NCI-H2227 (cell line): ENCODE data around the gene ZNF787.

Experiments
- DNase-seq: peaks from one replicate; lab custom pipeline; 2025; ENCODE audit not compliant: unreplicated experiment; lab: John Stamatoyannopoulos, UW

ZNF787 gene

DNA sequence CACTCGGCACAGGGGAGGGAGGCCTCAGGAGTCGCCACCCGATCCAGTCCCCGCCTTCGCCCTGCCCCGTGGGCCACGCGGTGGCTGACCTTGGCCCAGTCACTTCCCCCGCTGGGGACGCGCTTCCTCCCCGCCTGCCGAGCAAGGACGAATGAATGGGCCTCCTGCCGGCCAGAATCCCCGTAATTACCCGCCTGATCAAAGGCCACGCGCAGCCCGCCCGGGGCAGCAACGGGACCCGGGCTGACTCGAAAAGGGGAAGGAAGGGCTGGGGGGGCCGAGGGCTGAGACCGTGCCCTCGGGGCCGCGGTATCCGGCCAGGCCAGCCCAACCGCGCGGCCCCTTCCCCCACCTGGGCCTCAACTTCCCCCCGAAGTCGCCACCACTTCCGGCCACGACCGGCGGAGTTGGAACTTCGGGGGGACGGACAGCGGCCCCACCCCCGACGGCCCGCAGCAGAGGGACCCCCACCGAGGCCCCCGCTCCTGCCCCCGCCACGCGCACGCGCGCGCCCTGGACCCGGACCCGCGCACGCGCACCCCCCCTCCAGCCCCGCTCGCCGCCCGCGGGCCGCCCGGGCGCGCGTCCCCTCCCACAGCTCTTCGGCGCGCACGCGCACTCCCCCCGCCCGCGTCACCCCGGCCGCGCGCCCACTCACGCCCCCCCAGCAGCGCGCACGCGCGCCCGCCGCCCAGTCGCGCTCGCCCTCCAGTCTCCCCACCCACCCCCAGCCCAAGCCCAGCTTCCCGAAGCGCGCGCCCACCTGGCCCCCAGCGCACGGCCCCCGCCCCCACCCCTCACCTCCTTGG, 520 bp downstream of the ZNF787 start:
- DNase-seq = peak; percentile 96

- DNase-seq = peak; percentile 67
These were observed 1.1 kb downstream of the ZNF787 start for GRCh38 chr19:56120002-56120370.

DNA sequence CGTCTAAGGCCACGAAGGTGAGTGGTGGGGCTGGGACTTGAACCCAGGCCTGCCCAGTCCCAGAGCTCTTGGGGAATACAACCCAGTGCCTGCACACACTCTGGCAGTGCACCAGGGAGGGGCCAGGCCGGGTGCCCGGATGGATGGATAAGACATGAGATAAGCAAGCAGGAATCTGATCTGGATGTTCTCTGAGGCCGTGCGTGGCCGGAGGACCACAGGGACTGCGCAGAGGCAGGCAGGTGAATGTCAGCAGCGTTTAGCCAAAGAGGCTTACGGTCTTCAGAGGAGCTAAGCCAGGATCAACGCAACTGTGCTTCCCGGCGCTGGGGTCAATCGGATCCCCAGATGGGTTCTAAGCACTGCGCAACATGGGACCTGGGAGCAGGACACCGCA, 1.5 kb downstream of the ZNF787 start:
- peak; percentile 65 for DNase-seq

DNA sequence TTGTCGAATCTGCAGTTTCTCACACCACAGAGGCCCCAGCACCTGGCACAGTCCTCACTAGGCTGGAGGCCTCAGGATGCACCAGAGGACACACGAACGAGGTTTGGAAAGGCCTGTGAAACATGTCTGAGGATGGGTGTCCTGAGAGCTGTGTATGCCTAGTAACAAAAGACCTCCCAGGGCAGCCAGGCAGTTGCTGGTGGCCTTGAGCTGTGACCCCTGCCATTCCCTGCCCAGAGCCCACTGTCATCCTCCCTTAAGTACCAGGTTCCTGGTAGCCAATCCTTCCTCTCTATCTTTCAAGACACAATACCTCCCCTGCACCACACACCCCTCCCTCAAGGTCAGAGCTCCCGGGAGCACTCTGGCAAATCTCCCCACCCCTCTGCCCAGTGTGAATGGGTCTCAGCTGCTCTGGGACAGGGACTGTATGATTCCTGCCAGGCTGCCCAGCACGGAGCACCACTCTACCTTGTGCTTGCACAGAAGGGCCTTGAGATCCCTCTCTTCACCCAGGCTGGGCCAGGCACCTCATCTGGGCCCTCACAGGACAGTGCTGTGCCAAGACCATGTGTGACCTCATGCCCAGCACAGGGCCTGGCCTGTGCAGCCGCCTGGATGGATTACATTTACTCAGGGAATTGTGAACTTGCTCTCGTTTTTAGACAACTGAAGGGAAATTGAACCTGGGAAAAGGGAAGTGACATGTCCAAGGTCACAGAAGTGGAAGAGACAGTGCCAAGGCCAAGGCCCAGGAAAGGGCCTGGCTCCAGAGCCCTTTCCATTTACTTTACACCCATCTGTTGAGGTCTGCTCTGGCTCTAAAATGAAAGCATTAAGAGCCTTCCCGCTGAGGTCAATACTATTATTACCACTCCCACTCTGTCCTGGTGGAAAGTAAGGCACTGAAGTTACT, 2.2 kb downstream of the ZNF787 start:
- no peak for DNase-seq

DNA sequence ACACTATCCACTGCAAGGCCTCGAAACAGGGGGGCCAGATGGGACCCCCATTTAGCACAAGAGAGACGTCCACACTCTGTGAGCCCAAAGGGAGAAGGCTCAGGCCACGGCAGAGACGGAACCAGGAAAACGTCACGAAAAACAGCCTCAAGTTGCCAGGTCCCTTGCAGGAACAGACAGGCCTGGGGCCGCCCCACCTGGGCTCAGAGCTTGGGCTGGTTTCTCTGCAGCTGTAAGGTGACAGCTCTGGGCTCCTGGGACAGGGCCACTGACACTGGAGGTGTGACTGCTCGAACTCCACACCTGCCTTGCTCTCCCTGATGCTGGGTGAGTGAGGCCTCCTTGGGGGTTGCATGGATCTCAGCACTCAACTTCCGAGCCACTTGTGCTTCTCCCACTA, 3.2 kb downstream of the ZNF787 start:
- DNase-seq = no peak

DNA sequence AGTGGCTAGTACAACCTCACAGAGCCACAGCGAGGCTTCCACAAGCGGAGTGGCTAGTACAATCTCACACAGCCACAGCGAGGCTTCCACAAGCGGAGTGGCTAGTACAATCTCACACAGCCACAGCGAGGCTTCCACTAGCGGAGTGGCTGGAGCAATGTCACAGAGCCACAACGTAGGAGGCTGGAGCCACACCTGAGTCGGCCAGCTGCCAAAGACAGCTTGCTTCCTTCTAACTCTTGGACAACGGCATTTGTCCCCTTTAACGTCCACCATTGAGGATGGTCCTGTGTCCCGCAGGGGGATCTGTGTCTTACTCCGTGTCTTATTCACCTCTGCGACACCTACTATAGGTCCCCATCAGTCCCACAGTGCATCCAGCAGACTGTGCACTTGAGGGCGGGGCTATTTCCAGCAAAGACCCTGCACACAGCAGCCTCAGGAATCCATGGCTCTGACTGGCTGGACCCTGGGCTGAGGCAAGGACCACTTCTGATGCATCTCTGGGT, 3.7 kb downstream of the ZNF787 start:
- DNase-seq = no peak

DNA sequence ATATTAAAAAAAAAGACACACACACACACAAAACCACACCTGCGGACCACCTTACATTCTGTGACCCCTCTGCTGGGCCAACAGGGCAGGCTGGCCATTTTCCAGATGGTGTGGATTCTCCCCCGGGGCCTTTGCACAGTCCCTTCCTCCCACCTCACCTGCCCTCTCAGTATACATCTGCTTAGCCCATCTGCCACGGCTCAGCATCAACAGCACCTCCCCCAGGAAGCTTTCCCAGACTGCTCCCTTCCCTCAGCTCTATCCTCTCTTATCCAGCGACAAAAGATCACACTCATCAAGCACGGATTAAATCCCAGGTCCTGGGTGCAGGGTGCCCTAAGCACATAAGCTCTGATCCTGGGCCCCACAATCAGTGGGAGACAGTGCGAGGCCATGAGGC, 4.5 kb downstream of the ZNF787 start:
- DNase-seq = no peak

GRCh38 chr19:56115490-56115889, 5.6 kb downstream of the ZNF787 start:
- DNase-seq = no peak

DNA sequence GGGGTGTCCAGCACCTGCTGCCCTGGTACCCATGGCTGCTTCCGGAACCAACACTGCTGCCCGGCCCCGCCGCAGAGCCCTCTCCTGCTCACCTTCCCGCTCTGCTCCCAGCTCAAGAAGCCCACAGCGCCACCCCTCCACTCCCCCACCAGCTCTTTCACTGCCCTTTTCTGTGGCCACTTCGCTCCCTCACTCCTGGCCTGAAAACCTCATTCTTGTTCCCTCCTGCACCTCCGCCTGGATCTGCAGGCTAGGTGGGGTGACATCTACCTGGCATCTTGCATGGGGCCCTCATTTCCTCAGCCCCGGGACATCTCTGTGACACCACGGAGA, 6.4 kb downstream of the ZNF787 start:
- DNase-seq = no peak

GRCh38 chr19:56114051-56114777, 6.9 kb downstream of the ZNF787 start:
- no peak for DNase-seq

DNA sequence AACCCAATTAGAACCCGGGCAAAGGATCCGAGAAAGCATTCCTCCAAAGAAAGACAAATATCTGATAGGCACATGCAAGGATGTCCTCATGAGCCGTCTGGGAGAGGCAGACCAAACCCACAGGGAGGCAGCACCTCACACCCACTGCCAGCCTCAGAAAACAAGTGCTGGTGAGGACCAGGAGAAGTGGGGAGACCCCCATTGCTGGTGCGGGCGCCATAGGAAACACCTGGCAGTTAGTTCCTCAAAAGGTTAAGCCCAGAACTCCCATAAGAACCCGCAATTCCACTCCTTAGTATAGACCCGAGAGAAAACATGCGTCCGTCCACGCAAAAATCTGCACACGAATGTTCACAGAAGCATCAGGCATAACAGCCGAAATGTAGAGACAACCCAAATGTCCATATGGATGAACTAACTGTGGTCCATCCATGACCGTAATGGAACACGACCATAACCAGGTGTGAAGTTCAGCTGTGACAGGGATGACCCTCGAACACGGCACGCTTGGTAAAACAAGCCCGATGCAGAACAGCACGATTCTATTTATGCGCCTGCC, 7.9 kb downstream of the ZNF787 start:
- DNase-seq = no peak

- DNase-seq = peak; percentile 78
These were observed 8.8 kb downstream of the ZNF787 start for GRCh38 chr19:56112313-56112709.

DNA sequence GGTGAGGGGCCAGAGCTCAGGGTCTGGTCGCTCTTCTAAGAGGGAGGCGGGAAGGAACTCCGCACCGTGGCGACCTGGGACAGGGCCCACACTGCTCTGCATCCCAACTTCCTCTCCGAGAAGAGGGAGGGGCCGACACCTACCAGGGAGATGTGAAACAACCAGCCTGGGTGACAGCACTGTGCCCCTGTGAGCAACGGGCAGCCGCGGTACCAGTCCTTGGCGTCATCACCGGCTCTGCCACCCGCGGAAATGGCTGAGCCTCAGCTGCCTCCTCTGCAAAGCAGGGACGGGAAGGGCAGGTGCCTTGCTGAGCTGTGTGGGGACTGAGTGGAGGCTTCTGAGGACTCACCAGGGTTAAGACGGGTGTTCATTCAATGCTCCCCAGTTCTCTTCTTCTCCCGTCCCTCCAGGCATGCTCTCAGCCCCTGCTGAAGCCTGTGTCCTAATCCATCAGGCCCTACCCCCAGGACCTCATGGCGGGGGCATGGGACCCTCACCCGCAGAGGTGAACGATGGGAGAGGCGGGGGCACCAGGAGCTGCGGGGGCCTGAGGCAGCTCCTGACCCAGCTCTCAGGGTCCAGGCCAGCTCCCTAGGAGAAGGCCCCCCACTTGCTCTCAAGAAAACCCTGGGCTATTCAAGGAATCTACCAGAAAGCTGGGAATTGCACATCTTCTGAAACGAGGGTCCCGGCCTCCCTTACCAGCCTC, 9.3 kb downstream of the ZNF787 start:
- peak; percentile 69 for DNase-seq

DNA sequence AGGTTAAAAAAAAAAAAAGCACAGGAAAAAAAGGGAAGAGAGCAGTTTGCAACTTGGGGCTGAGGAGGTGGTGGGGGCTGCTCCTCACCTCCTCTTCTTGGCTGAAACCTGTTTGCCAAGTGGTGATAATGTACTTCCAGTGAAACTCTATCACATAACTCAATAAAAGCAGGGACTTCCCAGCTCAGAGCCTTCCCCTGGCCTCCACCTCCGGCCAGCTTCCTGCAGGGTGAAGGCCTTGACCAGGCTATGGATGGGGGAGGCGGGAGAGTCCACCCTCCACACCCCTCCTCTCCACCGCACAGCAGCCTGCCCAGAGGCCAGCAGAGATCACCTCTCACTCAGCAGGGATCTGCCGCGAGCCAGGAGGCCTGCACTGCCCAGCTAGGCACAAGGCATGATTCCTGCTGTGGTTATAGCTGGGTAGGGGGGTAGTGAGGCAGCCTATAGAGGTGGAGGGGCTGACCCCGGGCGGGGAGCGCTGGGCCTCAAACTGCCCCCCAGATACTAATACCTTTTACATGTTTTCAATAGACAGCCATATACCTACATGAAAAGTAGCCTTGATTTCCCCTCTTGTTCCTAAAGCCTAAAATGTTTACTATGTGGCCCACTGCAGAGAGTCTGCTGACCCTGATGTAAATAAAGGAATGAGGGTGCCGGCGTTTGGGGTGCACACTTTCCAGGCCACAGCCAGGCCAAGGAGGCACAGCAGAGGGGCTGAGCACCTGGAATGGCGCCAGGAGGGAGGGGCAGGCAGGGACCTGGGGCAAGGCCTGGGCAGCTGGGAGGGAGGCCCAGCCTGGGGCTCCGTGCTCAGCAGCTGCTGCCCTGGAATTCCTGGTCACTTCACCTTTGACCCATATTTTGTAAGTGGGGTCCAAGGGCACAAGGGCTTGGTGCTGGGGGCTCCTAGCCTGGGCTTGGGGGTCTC, 10.3 kb downstream of the ZNF787 start:
- peak; percentile 28 for DNase-seq

DNA sequence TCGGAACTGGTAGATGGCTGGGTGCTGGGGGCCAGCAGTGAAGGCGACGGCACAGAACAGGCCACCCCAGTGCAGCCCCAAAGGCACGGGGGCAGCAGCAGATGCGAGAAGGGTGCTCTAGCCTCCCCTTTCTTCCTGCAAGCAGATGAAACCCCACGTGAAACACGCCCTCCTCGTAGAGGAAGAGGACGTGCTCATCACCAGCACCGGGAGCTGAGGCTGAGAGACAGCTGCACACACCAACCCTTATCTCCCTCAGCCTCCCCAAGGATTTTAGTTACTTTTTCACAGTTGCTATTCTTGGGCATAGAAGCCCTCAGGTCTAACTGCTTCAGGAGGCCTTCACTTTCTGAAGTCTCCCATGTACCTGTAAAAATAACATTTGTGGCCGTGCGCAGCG, 11.9 kb downstream of the ZNF787 start:
- DNase-seq = no peak

GRCh38 chr19:56108447-56109195, 12.5 kb downstream of the ZNF787 start:
- DNase-seq = no peak

- no peak for DNase-seq
These were observed 13.3 kb downstream of the ZNF787 start for GRCh38 chr19:56107626-56108351.

DNA sequence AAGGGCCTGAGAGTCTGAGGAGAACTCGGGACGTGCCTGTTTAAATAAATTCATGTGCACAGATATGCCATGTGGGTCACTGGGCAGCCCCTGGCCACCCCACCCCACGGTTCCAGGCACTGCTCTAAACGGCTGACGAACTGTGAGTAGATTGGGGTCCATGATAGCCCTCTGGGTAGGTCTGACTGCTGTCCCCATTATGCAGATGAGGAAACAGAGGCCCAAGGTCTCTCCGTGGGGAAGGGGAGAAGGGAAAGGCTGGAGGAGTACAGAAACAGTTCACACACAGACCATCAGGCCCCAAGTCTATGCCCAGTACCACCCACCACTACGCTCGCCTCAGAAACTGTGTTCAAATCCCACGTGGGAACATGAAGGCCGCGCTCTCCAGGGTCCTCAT, 14.1 kb downstream of the ZNF787 start:
- DNase-seq = no peak
